H1 (cell line): ENCODE data around the gene CSNK1D. TPM values are rescaled to one million over a fixed set of nuclear protein-coding genes. Genes with fewer than 3 reads are reported as not detected.

Experiments
- MAFK ChIP-seq: IDR thresholded peaks from 2 replicates; pipeline ENCODE4 v1.6.1; 2012; ENCODE audit warnings: low read depth, mild to moderate bottlenecking, improper control_type of control experiment, low read length
- SIN3A ChIP-seq, 2 experiments: IDR thresholded peaks in 1 of 2; conservative IDR thresholded peaks in 1 of 2; 2 replicates each; pipeline ENCODE4 v1.6.1; 2011 to 2012; ENCODE audit warnings: low read length in 2 of 2, improper control_type of control experiment in 1 of 2, low read depth in 1 of 2, mild to moderate bottlenecking in 1 of 2
- TCF12 ChIP-seq: IDR thresholded peaks from 2 replicates; pipeline ENCODE4 v1.6.1; 2011; ENCODE audit warnings: low read depth, mild to moderate bottlenecking, low read length
- polyA plus RNA-seq, 7 experiments: library from polyadenylated mRNA; depleted of rRNA in 3 of 7; stranded (reverse) in 5 of 7; unstranded in 2 of 7; fragments of >200 nt in 5 of 7; fragments of 200-250 nt in 2 of 7; gene quantifications; 1 replicate in 5 of 7; 2 replicates in 1 of 7; 4 replicates in 1 of 7; pipeline versions ENCODE4 v1.2.1 to v1.2.3, GENCODE V29; 2011 to 2013; ENCODE audit warnings: missing spikeins in 2 of 7, mixed read lengths in 2 of 7
- total RNA-seq: library from RNA; stranded (reverse); fragmentation: NEBNext Ultra II Directional; extraction: Animal tissue kit (Norgen Biotek cat#: 25700); gene quantifications from 2 replicates; pipeline ENCODE4 v1.2.1, GENCODE V29; 2021

The CSNK1D gene
- total and polyA plus RNA-seq, 2 of the 8 experiments (the other 6 are each of a cell fraction or from before 2014, with no cell fraction given), result 73.5 to 103 TPM

GRCh38 chr17:82205720-82206508 lies 67.6 kb downstream of the CSNK1D start (continued):
- TF ChIP-seq TCF12, result 0 out of 2 replicates have a peak, but pooled peaks have one; percentile 33
- TF ChIP-seq MAFK, result peak; percentile 35; the same call in 1 of the 2 replicates
- peak; percentile 32 to 61; a peak in 1 of 4 replicates for TF ChIP-seq SIN3A (conservative IDR thresholded peaks at IDR 0.05 in 1 of 2, IDR thresholded peaks at IDR 0.05 in 1 of 2; ENCODE audit: low read depth in 1 of 2, low read length in 2 of 2)
